Effector memory CD8-positive, alpha-beta T cell (primary cell): ENCODE results near the gene ZNF335.
"Not testable (repeated sequence)": the region's sequence is repeated elsewhere in the genome, so short reads cannot be mapped to it uniquely, and the experiment has no call there.

Source experiments
- ATAC-seq: fragments of 150-1000 bp; cut with Tn5 transposase; replicated peaks from 2 replicates; pipeline ENCODE4 v1.10.0; 2021; ENCODE audit warnings: mild to moderate bottlenecking, moderate library complexity
- DNase-seq, 3 experiments: peaks; one replicate each; pipeline ENCODE4 v3.0.0; 2021
- H3K27ac Mint-ChIP-seq, 2 donors: one replicate each; pipeline ENCODE4 v1.8.0; 2022; ENCODE audit warnings: mild to moderate bottlenecking in 2 of 2, mixed read lengths in 2 of 2, moderate library complexity in 2 of 2
- H3K27me3 Mint-ChIP-seq, 2 donors: one replicate each; pipeline ENCODE4 v1.8.0; 2022; ENCODE audit warnings: mixed read lengths in 2 of 2
- H3K36me3 Mint-ChIP-seq: one replicate; pipeline ENCODE4 v1.8.0; 2022; ENCODE audit warnings: mild to moderate bottlenecking, moderate library complexity, mixed read lengths; ENCODE audit not compliant: insufficient read depth
- H3K4me1 Mint-ChIP-seq, 2 donors: one replicate each; pipeline ENCODE4 v1.8.0; 2022; ENCODE audit warnings: low read depth in 2 of 2, mixed read lengths in 2 of 2
- H3K4me3 Mint-ChIP-seq, 2 donors: one replicate each; pipeline ENCODE4 v1.8.0; 2022; ENCODE audit warnings: mild to moderate bottlenecking in 2 of 2, mixed read lengths in 2 of 2, moderate library complexity in 2 of 2
- H3K9me3 Mint-ChIP-seq, 2 donors: one replicate each; pipeline ENCODE4 v1.8.0; 2022; ENCODE audit warnings: mixed read lengths in 2 of 2

ZNF335 gene

GRCh38 chr20:45937765-45938164, 34.2 kb downstream of the ZNF335 start:
- peak overlapping the region; percentile 50 to 59 for H3K4me3 Mint-ChIP-seq
- H3K27me3 Mint-ChIP-seq = no peaks in the 10 kb centered on the region
- H3K27ac Mint-ChIP-seq = peak overlapping the region; percentile 82 to 92
- ATAC-seq (no peak), DNase-seq (no peak)
- no peaks in the 10 kb centered on the region for H3K9me3 Mint-ChIP-seq
- peaks cover 21 to 24% of the 10 kb centered on the region in 2 donors for H3K4me1 Mint-ChIP-seq
- H3K36me3 Mint-ChIP-seq = peaks cover 79% of the 10 kb centered on the region

- H3K27me3 Mint-ChIP-seq = no peaks in the 10 kb centered on the region
- ATAC-seq (no peak), DNase-seq (no peak)
These were observed 36.5 kb downstream of the ZNF335 start for GRCh38 chr20:45935416-45936046.

GRCh38 chr20:45934586-45935415, 37.2 kb downstream of the ZNF335 start, which contains the start of gene PCIF1:
Gene PCIF1, plus strand, starts transcription at chr20:45934683. Its CDS starts 4,317 bp downstream, at chr20:45939000.
- DNase-seq = peak; percentile 99
- Mint-ChIP-seq H3K9me3 (no peaks in the 10 kb centered on the region), H3K4me1 (peaks cover 21 to 24% of the 10 kb centered on the region in 2 donors), H3K4me3 (peak within 1 kb of the TSS; percentile 98 to 99), H3K36me3 (peaks cover 60% of the 10 kb centered on the region), H3K27ac (peak within 1 kb of the TSS; percentile 97 to 99), H3K27me3 (no peaks in the 10 kb centered on the region)
- peak; percentile 78 for ATAC-seq

More at GRCh38 chr20:45935416-45936046, 36.5 kb downstream of the ZNF335 start:
- H3K9me3 Mint-ChIP-seq = no peaks in the 10 kb centered on the region
- peak overlapping the region; percentile 97 to 99 for H3K27ac Mint-ChIP-seq
- H3K4me1 Mint-ChIP-seq = peaks cover 21 to 24% of the 10 kb centered on the region in 2 donors
- peak overlapping the region; percentile 98 to 99 for H3K4me3 Mint-ChIP-seq
- H3K36me3 Mint-ChIP-seq = peaks cover 66% of the 10 kb centered on the region

- peak in 2 of 3 experiments; percentile 18 to 40 for DNase-seq
- Mint-ChIP-seq H3K4me1 (peaks cover 21% of the 10 kb centered on the region in 2 donors), H3K27me3 (no peaks in the 10 kb centered on the region), H3K27ac (peak overlapping the region; percentile 97 to 99), H3K4me3 (peak overlapping the region; percentile 98 to 99), H3K36me3 (peaks cover 53% of the 10 kb centered on the region), H3K9me3 (no peaks in the 10 kb centered on the region)
- ATAC-seq = peak; percentile 4
These were observed 37.9 kb downstream of the ZNF335 start for GRCh38 chr20:45934046-45934585.

- Mint-ChIP-seq H3K27ac (peak overlapping the region; percentile 97 to 99), H3K9me3 (no peaks in the 10 kb centered on the region), H3K36me3 (peaks cover 47% of the 10 kb centered on the region), H3K27me3 (no peaks in the 10 kb centered on the region), H3K4me3 (peak overlapping the region; percentile 98 to 99), H3K4me1 (peaks cover 17 to 19% of the 10 kb centered on the region in 2 donors)
- no peak for ATAC-seq
- peak; percentile 25 to 40 (median 28) for DNase-seq
These were observed 38.5 kb downstream of the ZNF335 start for GRCh38 chr20:45933266-45934045.

- not testable (repeated sequence) for H3K4me1 Mint-ChIP-seq, H3K9me3 Mint-ChIP-seq, DNase-seq, H3K27ac Mint-ChIP-seq, H3K4me3 Mint-ChIP-seq, ATAC-seq, H3K27me3 Mint-ChIP-seq
- peaks cover 34% of the 10 kb centered on the region for H3K36me3 Mint-ChIP-seq
These were observed 40.3 kb downstream of the ZNF335 start for GRCh38 chr20:45931680-45932079.

- peaks cover 3% of the 10 kb centered on the region for H3K36me3 Mint-ChIP-seq
- no peak overlapping the region for H3K4me3 Mint-ChIP-seq
- H3K27me3 Mint-ChIP-seq = peaks cover 0 to 6% of the 10 kb centered on the region in 2 donors
- H3K27ac Mint-ChIP-seq = peak overlapping the region in 1 of 2 donors; percentile 63
- no peaks in the 10 kb centered on the region for H3K9me3 Mint-ChIP-seq
- DNase-seq = no peak
- no peak for ATAC-seq
- no peaks in the 10 kb centered on the region for H3K4me1 Mint-ChIP-seq
These were observed 44.7 kb downstream of the ZNF335 start for GRCh38 chr20:45927071-45927878.

GRCh38 chr20:45926731-45927070, 45.3 kb downstream of the ZNF335 start:
- no peak for ATAC-seq
- DNase-seq = no peak
- Mint-ChIP-seq H3K4me3 (no peak overlapping the region), H3K4me1 (no peaks in the 10 kb centered on the region), H3K27ac (no peak overlapping the region), H3K9me3 (no peaks in the 10 kb centered on the region), H3K27me3 (peaks cover 5 to 12% of the 10 kb centered on the region in 2 donors), H3K36me3 (peaks cover 3% of the 10 kb centered on the region)

GRCh38 chr20:45925821-45926506, 46.0 kb downstream of the ZNF335 start:
- Mint-ChIP-seq H3K27ac (no peak overlapping the region), H3K4me3 (no peak overlapping the region), H3K27me3 (peaks cover 12 to 19% of the 10 kb centered on the region in 2 donors), H3K4me1 (no peaks in the 10 kb centered on the region), H3K9me3 (no peaks in the 10 kb centered on the region), H3K36me3 (peaks cover 3% of the 10 kb centered on the region)
- no peak for DNase-seq
- no peak for ATAC-seq

GRCh38 chr20:45924391-45925261, 47.4 kb downstream of the ZNF335 start:
- ATAC-seq = no peak
- Mint-ChIP-seq H3K9me3 (no peaks in the 10 kb centered on the region), H3K27ac (no peak overlapping the region), H3K27me3 (peaks cover 23 to 33% of the 10 kb centered on the region in 2 donors), H3K4me3 (no peak overlapping the region), H3K4me1 (no peaks in the 10 kb centered on the region), H3K36me3 (peaks cover 3% of the 10 kb centered on the region)
- no peak for DNase-seq

GRCh38 chr20:45921337-45922189, 50.4 kb downstream of the ZNF335 start:
- Mint-ChIP-seq H3K9me3 (no peaks in the 10 kb centered on the region), H3K27ac (no peak overlapping the region), H3K4me1 (no peaks in the 10 kb centered on the region), H3K4me3 (no peak overlapping the region), H3K27me3 (peaks cover 29 to 56% of the 10 kb centered on the region in 2 donors), H3K36me3 (no peaks in the 10 kb centered on the region)
- no peak for DNase-seq
- no peak for ATAC-seq
